CD4-positive, alpha-beta T cell treated with Interleukin-21 for 1 hour (primary cell): ENCODE results near the gene SLC22A4.
A peak's percentile ranks its signal among the peaks of the same experiment; 100 is the strongest.

Experiments
- DNase-seq: peaks from one replicate; pipeline ENCODE4 v3.0.0-alpha.2; 2020

SLC22A4 gene

DNA sequence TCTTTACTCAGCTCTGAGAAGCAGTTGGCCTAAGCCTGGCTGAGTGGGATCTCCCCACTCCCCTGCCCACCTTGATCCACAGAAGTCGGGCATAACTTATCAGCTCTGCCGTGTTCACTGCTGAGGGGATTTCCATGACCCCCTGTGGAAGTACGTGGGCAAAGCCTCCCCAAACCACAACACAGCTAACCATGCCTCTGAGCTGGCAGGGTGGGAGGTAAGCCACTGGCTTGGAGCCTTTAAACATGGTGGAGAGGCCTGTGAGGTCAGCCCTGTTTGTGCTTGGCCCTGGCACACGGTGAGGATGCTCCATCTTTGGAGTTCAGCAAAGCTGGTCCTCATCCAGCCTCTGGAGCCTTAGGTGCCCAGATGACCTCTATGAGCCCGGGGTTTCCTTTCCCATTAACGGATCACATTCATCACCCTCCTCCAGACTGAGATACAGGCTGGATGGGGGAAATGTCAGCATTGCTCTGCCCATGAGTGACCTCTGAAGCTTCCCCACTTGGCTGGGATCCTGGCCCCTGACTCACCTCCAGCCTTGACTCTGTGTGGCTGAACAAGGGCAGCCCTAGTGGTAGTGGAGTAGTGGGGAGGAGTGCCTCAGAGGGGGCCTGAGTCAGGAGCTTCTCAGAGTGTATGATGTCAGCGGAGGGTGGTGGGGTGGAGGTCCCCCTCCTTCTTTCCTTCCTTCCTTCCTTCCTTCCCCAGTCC is 30.5 kb upstream of the SLC22A4 start:
- no peak for DNase-seq

DNA sequence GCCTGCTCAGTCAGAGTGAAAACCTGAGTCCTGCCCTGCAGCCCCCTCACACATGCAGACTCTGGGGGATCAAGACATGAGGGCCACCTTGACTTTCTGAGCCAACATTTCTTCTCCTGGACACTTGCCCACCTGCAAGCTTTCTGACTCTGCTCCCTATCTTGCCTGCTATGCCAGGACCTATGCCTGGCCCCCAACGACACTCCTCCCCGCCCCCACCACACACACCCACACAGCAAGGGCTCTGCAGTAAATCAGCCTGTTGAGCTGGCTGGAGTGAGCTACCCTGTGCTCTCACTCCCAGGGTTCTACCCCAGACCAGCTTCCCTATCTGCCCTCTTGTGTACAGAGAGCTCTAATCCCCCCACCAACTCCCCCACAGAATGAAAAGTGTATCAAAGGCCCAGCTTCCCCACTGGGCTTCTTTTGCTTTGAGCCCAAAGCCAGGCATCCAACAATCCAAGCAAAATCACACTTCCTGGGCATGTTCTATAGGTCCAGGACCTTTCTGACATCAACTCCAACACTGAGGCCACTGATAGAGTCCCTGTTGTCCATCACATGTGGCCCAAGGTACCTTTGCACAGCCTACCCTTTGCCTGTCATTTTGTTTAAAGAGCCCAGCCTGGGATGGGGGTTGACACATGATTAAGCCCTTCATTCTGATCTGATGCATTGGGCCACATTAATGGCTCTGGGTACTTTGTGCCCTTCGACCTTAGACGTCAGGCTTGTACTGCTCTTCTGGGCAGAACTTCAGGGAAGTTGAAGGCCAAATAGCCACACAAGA is 29.5 kb upstream of the SLC22A4 start:
- no peak for DNase-seq

GRCh38 chr5:132265336-132266030 is 28.7 kb upstream of the SLC22A4 start:
- DNase-seq: no peak

- no peak for DNase-seq
These were observed 28.0 kb upstream of the SLC22A4 start for GRCh38 chr5:132266031-132266835.

GRCh38 chr5:132266836-132267160 is 27.4 kb upstream of the SLC22A4 start:
- no peak for DNase-seq

GRCh38 chr5:132267166-132267739 is 26.9 kb upstream of the SLC22A4 start:
- no peak for DNase-seq

DNA sequence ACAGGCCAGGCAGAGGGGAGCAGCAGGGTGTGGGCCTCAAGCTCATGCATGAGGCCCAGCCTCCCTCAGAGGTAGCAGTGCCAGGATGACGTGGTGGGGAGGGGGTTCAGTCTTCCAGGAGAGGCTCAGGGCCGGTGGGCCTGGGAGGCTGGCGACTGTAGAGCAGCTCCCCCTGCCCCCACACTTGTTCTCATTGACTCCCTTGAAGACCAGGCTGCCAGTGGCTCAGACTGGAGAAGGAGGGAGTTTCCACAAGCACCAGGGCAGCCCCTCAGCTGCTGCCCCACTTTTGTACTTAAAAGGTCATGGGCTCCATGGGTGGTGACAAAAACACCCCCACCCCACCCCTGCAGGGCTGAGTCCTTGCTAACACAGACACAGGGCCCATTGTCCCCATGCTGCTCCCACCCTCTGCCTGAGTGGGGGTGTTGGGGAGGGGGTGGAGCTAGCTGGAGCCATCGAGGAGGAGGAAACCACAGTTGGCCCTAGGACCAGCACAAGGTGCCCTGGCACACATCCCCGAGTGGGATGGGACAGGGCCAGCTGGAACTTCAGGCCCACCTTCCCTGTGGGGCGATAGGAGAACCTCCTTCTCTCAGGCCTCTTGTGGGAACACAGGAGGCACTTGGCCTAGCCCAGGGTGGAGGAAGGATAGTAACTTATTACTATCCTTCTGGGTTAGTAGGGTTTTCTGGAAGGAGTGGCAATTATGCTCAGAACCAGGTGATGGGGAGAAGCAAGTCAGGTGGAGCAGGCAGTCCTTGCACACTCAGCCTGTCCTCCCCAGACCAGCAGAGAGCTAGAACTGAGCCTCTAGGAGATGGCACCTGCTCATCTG is 26.0 kb upstream of the SLC22A4 start:
- DNase-seq: no peak

DNA sequence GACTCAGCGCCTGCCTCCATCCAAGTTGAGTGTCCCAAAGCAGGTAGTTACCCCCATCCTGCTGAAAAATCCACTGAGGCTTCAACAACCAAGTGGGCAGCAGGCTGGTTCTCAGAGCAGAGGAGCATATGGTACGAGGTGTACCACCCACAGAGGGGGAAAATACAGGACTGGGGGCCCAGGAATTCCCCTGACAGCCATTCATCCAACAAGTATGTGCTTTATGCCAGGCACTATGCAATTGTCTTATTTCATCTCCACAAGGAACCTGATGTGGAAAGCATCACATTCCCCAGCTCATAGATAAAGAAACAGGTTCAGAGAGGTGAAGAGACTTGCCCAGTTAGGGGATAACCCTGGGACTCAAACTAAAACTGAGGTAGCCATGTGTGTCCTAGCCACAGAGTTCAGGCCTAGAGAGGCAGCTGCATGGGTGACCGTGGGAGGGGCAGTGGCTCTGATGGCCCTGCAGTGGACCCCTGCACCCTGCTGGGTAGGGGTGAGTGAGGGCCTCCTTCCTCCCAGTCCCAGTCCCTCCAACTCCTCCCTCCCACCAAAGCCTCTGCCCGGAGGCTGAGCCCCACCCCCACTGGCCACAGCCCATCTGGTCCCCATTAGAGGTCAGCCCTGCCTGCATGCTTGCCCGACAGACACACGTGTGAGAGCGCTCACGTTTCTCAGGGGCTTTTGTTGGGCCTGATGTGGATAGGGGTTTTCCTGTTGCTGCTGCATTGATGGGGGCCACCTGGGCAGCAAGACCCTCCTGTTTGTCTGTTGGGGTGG is 25.2 kb upstream of the SLC22A4 start:
- DNase-seq: no peak

DNA sequence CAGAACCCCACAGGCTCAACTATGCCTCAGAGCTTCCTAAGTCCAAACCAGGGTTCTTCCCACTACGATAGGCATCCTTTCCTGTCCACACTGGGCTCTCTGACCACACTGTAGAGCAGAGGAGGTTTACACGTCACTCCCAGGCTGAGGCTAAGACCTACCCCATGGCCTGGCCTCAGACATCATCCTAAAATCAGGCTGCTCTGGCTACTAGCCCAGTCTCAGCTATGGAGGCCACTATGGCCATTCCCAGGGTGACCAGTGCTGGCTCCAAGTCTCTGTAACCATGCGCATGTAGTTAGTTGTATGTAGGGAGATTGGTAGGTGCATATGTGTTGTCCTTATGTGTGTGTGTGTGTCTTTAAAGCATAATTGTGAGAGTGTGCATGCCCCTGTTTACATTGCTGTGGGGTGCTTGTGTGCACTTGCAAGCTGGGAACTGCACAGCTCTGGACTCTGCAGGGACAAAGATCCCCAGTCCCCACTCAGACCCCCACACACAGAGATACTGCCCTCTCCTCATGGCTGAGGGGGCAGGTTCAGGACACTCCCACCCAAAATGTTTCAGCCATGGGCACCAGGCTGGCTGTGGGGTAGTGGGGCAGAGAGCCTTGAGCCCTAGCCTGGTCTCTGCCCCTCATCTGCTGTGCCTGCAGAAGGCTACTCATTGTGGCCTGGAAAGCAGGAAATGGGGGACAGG is 24.4 kb upstream of the SLC22A4 start:
- no peak for DNase-seq

DNA sequence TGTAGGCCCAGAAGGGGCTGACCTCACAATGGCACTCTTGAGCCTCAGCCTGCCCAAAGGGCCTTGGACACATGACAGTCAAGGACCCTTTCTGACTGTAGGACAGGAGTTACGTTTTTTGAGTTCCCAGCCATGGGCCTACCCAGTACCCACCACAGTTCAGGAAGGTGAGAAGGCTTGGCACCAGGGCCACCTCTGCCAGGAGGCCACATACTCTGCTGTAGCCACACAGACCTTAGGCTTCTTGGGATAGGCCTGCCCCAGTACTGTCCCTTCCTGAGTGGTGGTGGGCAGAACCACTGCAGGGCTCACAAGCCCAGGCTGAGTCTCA is 23.9 kb upstream of the SLC22A4 start:
- DNase-seq: no peak

DNA sequence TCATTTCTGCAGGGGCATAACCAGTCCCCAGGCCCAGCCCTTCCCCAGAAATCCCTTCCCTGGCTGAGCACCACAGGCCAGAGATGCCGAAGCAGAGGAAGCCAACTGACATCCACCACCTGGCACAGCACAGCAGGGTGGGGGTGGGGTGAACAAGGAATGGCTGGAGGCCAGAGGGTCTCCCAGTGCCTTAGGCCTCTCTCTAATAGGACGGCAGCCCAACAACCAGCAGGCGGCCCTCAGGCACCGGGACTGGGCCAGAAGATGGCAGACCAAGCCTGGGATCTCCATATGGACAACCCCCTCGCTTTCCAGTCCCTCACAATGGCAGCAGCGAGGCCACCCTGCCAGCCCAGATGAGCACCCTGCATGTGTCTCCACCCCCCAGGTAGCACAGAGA is 23.5 kb upstream of the SLC22A4 start:
- DNase-seq: no peak

GRCh38 chr5:132271251-132272246 is 22.6 kb upstream of the SLC22A4 start:
- DNase-seq: no peak

DNA sequence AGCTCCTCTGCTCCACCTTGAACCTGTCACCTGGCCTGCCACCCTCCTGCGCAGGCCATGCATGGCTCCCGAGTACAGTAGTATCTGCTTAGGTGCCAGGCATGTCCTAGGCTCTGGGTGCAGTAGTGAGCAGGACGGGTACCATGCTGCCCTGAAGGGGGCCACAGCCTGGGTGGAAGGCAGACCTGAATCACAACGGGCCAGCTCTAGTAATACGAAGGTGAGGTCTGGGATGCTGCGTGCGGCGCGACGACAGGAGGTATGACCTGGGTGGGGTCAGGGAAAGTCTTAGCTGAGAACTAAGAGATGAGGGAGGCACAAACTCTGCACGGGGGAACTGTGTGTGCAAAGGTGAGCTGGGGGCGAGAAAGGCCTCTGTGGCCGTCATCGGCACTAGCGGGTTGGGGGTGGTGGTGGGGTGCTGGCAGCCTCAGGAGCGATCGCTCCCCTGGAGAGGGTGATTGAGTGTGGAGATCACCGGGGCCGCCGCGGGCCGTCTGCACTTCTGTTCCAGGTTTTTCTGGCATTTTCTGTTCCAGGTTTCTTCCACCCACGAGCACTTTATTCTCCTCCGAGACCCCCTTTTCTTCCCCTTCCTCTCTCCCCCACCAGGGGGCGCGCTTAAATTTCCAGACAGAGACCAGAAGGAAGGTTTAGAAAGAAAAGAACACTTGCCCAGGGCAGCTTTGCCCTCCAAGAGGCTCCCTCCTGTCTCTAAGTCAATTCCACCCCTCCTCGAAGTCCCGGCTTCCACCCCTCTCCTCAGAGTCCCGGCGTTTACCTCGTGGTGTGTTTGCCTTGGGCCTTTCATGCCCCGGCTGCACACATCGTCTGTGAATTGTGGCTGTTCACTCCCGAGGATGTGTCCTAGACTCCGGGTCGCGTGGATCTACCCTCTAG is 21.6 kb upstream of the SLC22A4 start:
- DNase-seq: peak; percentile 60

- DNase-seq: no peak
These were observed 20.6 kb upstream of the SLC22A4 start for GRCh38 chr5:132273631-132274030.

- DNase-seq: no peak
These were observed 20.0 kb upstream of the SLC22A4 start for GRCh38 chr5:132274050-132274792.

DNA sequence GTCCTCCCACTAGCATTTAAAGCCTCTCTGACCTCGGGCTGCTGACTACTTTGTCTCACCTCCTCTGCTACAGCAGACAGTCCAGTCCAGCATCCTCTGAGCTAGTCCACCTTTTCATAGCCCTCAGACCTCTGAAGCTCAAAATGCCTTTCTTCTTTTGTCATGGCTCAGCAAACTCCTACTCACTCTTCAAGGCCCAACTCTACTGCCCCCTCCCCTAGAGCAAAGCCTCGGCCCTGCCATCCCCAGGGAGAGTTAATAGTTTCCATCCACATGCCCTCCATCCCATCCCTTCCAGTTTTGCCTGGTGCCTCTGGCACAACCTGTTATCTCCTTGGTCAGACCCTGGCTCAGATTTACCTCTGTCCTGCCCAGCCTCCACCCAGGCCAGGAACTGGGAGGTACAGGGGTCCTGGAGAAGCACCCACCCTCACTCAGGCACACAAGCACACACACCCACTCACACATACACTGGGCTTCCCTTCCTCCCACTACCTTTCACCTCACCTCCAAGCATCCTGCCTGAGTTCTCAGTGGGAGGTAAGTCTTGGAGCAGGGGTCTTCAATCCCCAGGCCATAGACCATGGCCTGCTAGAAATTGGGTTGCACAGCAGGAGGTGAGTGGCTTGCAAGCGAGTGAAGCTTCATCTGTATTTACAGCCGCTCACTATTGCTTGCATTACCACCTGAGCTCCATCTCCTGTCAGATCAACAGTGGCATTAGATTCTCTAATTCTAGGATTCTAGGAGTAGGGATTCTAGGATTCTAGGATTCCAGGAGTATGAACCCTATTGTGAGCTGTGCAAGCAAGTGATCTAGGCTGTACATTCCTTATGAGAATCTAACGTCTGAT is 18.6 kb upstream of the SLC22A4 start:
- no peak for DNase-seq
